Measurements from ENCODE around the gene IGSF21.

IGSF21 gene

DNA sequence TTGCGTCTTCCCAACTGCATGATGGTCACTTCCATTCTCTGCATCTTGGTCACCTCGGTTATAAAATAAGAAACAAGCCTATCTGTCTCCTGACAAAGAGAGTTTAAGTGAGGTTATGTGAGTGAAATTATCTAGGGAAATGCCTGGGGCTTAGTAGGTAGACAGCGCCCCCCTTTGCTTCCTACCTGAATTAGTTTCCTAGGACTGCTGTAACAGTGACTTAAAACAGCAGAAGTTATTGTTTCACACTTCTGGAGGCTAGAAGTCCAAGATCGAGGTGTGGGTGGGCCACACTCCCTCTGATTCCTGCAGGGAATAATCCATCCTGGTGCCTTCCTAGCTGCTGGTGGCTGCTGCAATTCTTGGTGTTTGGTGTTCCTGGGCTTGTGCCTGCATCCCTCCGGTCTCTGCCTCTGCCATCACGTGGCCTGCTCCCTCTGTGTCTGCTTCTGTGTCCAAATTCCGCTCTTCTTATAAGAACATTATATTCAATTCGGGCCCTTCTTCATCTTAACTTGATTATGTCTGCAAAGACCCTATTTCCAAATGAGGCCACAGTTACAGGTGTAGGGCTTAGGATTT is 92.6 kb downstream of the IGSF21 start:
- TF ChIP-seq, protein P1, sequence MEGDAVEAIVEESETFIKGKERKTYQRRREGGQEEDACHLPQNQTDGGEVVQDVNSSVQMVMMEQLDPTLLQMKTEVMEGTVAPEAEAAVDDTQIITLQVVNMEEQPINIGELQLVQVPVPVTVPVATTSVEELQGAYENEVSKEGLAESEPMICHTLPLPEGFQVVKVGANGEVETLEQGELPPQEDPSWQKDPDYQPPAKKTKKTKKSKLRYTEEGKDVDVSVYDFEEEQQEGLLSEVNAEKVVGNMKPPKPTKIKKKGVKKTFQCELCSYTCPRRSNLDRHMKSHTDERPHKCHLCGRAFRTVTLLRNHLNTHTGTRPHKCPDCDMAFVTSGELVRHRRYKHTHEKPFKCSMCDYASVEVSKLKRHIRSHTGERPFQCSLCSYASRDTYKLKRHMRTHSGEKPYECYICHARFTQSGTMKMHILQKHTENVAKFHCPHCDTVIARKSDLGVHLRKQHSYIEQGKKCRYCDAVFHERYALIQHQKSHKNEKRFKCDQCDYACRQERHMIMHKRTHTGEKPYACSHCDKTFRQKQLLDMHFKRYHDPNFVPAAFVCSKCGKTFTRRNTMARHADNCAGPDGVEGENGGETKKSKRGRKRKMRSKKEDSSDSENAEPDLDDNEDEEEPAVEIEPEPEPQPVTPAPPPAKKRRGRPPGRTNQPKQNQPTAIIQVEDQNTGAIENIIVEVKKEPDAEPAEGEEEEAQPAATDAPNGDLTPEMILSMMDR (IDR thresholded peaks at IDR 0.05; ENCODE audit: insufficient read depth, low read depth, low read length, missing control alignments): no peak
- no peak for DNase-seq (ENCODE audit: low read depth)
- no peak overlapping the region for H3K4me3 ChIP-seq (ENCODE audit: low read length)

DNA sequence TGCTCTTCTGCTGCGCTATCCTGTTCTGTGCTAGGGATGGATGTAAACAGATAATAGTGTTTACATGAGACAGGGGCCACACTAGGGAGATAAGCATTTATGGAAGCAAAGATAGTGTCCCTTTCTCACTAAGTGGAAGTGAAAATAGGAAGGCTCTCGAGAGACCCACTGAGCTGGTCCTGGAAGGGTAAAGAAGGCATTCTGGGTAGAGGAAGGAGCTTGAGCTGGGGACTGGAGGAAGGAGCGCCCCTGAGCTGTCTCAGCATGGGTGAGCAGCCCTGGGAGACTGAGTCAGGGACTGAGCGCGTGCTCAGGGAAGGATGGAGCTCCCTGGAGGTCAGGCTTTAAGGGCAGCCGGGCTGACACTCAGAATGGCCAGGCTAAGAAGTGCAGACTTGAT is 93.3 kb downstream of the IGSF21 start:
- H3K4me3 ChIP-seq (ENCODE audit: low read length): no peak overlapping the region
- TF ChIP-seq, protein P1 (IDR thresholded peaks at IDR 0.05; ENCODE audit: insufficient read depth, low read depth, low read length, missing control alignments): no peak
- no peak for DNase-seq (ENCODE audit: low read depth)

DNA sequence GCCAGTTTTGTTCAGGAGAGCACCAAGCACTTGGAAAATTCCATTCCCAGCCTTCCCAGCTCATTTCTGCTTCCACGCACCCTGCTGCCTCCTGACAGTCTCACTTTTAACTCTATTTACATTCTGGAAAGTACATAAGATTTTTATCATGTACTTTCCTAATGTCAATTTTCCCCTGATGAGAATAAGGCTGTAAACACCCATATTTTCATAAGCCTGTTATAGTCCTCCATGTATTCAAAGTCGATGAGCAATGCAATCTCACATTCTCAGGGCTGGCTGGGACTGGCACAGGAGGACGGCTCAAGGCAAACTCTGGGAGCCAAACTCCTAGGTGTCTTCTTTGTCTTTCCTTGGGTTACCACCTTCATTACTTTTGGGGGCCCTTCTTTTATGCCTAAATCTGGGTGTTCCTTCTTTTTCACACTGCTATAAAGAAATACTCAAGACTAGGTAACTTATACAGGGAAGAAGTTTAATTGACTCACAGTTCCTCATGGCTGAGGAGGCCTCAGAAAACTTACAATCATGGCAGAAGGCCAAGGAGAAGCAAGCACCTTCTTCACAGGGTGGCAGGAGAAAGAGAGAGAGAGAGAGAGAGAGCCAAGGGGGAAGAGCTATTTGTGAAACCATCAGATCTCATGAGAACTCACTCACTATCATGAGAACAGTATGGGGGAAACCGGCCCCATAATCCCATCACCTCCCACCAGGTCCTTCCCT is 94.6 kb downstream of the IGSF21 start:
- no peak overlapping the region for H3K4me3 ChIP-seq (ENCODE audit: low read length)
- TF ChIP-seq, protein P1 (IDR thresholded peaks at IDR 0.05; ENCODE audit: insufficient read depth, low read depth, low read length, missing control alignments): no peak
- DNase-seq (ENCODE audit: low read depth): no peak

DNA sequence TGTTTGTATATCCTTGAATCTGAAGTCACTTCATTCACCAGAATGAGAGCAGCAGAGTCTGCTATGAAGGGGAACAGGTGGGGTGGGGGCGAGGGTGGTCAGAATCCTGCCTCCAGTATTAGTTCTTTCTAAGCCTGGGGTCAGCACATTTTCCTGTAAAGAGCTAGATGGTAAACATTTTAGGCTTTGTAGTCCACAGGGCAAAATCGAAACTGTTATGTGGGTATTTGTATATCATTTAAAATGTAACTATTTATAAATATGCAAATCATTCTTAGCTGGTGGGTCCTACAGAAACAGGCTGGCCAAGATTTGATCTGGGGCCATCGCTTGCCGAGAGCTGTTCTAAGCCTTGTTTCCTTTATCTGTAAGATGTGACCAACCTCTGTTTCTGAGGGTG is 96.0 kb downstream of the IGSF21 start:
- DNase-seq (ENCODE audit: low read depth): no peak
- TF ChIP-seq, protein P1 (IDR thresholded peaks at IDR 0.05; ENCODE audit: insufficient read depth, low read depth, low read length, missing control alignments): no peak
- no peak overlapping the region for H3K4me3 ChIP-seq (ENCODE audit: low read length)

DNA sequence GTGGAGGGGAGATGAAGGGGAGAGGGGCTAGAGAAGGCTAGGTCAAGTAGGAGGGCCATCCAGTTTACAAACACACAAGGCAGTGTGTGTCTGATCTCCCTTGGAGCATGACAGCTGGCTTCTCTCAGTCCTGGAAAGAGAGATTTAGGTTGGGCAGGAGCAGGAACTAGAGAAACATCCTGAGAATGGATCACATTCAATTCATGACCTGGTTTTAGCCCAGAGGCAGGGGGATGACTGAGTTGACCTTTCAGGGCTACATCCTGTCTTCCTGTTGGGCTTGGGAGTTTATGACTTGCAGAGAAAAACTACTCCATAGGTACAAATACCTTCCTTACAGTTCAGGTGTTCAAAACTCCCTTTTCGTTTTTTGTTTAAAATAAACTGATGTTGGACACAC is 97.0 kb downstream of the IGSF21 start:
- DNase-seq (ENCODE audit: low read depth): no peak

DNA sequence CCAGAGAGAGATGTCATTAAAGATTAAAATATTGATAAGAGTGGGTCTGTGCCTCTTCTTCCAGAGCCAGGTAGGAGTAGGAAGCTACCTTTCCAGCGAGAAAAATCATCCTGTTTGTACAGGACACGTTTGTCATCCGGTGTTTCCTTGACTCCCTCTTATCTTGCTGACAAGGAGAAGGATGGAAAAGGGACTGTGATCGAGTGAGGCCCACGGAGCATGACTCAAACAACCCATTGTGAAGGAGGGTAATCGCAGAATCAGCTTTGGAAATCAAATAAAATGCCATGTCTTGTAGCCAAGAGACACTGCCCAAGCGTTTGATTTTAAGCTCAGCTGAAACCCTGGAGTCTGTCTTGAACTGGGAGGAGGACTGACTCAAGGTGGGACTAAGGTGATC is 97.7 kb downstream of the IGSF21 start:
- TF ChIP-seq, protein P1 (IDR thresholded peaks at IDR 0.05; ENCODE audit: insufficient read depth, low read depth, low read length, missing control alignments): no peak
- DNase-seq (ENCODE audit: low read depth): no peak
- H3K4me3 ChIP-seq (ENCODE audit: low read length): no peak overlapping the region

More for the DNA sequence above, 97.0 kb downstream of the IGSF21 start:
- H3K4me3 ChIP-seq (ENCODE audit: low read length): no peak overlapping the region
- TF ChIP-seq, protein P1 (IDR thresholded peaks at IDR 0.05; ENCODE audit: insufficient read depth, low read depth, low read length, missing control alignments): no peak

DNA sequence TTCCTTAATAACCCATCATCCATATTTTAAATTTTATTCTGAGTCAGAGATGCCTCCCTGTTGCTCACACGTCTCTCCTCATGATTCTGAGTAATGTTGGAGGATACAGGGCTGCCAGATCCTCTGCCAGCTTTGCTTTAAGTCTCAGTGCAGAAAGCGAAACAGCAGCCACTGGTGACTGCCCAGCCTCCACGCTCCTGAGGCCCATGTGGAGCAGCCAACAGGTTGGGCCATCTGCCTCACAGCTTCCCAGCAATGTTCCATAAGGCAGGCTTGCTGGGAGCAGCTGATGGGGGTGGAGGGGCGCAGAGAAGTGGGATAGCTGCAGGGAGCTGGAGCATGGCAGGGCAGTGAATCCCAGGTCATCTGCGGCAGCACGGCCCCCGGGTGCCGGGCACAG is 104.2 kb downstream of the IGSF21 start:
- TF ChIP-seq, protein P1 (IDR thresholded peaks at IDR 0.05; ENCODE audit: insufficient read depth, low read depth, low read length, missing control alignments): no peak
- H3K4me3 ChIP-seq (ENCODE audit: low read length): no peak overlapping the region
- no peak for DNase-seq (ENCODE audit: low read depth)

Measured in epithelial cell of esophagus (primary cell).